GM12874 (cell line): ENCODE results near the gene CCNB2.

Experiments
- CTCF ChIP-seq: IDR thresholded peaks from 2 replicates; pipeline ENCODE4 v1.5.1; 2011; ENCODE audit warnings: low read depth, mild to moderate bottlenecking, control low read depth, low read length, moderate library complexity; ENCODE audit not compliant: insufficient read depth

The CCNB2 gene

GRCh38 chr15:59159210-59159609 lies 54.3 kb downstream of the CCNB2 start:
- no peak for TF ChIP-seq CTCF

- peak; percentile 28; the same call in 1 of the 2 replicates for TF ChIP-seq CTCF
These were observed 56.1 kb downstream of the CCNB2 start for GRCh38 chr15:59160880-59161593.

GRCh38 chr15:59165726-59166125 lies 60.8 kb downstream of the CCNB2 start:
- TF ChIP-seq CTCF = no peak

GRCh38 chr15:59166166-59166565 lies 61.2 kb downstream of the CCNB2 start:
- no peak for TF ChIP-seq CTCF

GRCh38 chr15:59166601-59167265 lies 61.8 kb downstream of the CCNB2 start:
- TF ChIP-seq CTCF = no peak

- TF ChIP-seq CTCF = no peak
These were observed 63.6 kb downstream of the CCNB2 start for GRCh38 chr15:59168536-59168935.

- TF ChIP-seq CTCF = no peak
These were observed 64.3 kb downstream of the CCNB2 start for GRCh38 chr15:59169251-59169708.
